Loucy (cell line): ENCODE measurements around the gene COL20A1.

Experiments
- H2AFZ ChIP-seq: fragments of 200-600 bp; sonication (generic); 2 replicates; pipeline ENCODE4 v1.6.0; 2016; ENCODE audit warnings: antibody characterized with exemption, mild to moderate bottlenecking, low read length, moderate library complexity
- H3F3A ChIP-seq: fragments of 200-600 bp; 2 replicates; pipeline ENCODE4 v1.6.0; 2016; ENCODE audit warnings: antibody characterized with exemption, low read depth, mild to moderate bottlenecking
- H3K27me3 ChIP-seq: fragments of 200-600 bp; sonication (generic); 2 replicates; pipeline ENCODE4 v1.6.1; 2014; ENCODE audit warnings: low read length, mild to moderate bottlenecking; ENCODE audit not compliant: insufficient read depth, poor library complexity, severe bottlenecking
- H3K36me3 ChIP-seq: fragments of 200-600 bp; sonication (generic); 2 replicates; pipeline ENCODE4 v1.6.1; 2016; ENCODE audit warnings: low read length; ENCODE audit not compliant: insufficient read depth
- H3K4me1 ChIP-seq: fragments of 200-600 bp; sonication (generic); 2 replicates; pipeline ENCODE4 v1.5.1; 2014; ENCODE audit warnings: low read length, mild to moderate bottlenecking; ENCODE audit not compliant: insufficient read depth, poor library complexity, severe bottlenecking
- H3K4me2 ChIP-seq: fragments of 200-600 bp; sonication (generic); 2 replicates; pipeline ENCODE4 v1.6.0; 2014; ENCODE audit warnings: antibody characterized with exemption, low read length, low read depth, mild to moderate bottlenecking; ENCODE audit not compliant: poor library complexity, severe bottlenecking
- H3K4me3 ChIP-seq: fragments of 200-600 bp; sonication (generic); 2 replicates; pipeline ENCODE4 v1.5.1; 2014; ENCODE audit warnings: low read length, mild to moderate bottlenecking, mixed read lengths; ENCODE audit not compliant: poor library complexity, severe bottlenecking
- H3K79me2 ChIP-seq: fragments of 200-600 bp; sonication (generic); 2 replicates; pipeline ENCODE4 v1.6.1; 2014; ENCODE audit warnings: low read length; ENCODE audit not compliant: insufficient read depth
- H3K9ac ChIP-seq: fragments of 200-600 bp; sonication (generic); 2 replicates; pipeline ENCODE4 v1.6.0; 2014; ENCODE audit warnings: mild to moderate bottlenecking, low read depth, low read length, moderate library complexity; ENCODE audit not compliant: poor library complexity, severe bottlenecking
- H3K9me2 ChIP-seq: fragments of 200-600 bp; sonication (generic); replicated peaks from 2 replicates; pipeline ENCODE4 v1.6.1; 2016; ENCODE audit warnings: low read depth, low read length, mixed read lengths
- H3K9me3 ChIP-seq: fragments of 200-600 bp; sonication (generic); 2 replicates; pipeline ENCODE4 v1.6.1; 2014; ENCODE audit warnings: mild to moderate bottlenecking, antibody characterized with exemption, low read length, low read depth; ENCODE audit not compliant: insufficient read depth
- H4K20me1 ChIP-seq: fragments of 200-600 bp; sonication (generic); 2 replicates; pipeline ENCODE4 v1.6.0; 2014; ENCODE audit warnings: antibody characterized with exemption, low read length, mild to moderate bottlenecking; ENCODE audit not compliant: insufficient read depth, poor library complexity, severe bottlenecking
- EZH2phosphoT487 ChIP-seq: fragments of 200-600 bp; IDR thresholded peaks from 2 replicates; pipeline ENCODE4 v1.6.1; 2018; ENCODE audit warnings: antibody characterized with exemption, mild to moderate bottlenecking, moderate library complexity, borderline replicate concordance
- TF ChIP-seq, protein P1 (sequence below): fragments of 200-600 bp; sonication (generic); conservative IDR thresholded peaks from 2 replicates; pipeline ENCODE4 v1.5.1; 2014; ENCODE audit warnings: mild to moderate bottlenecking, antibody characterized with exemption, low read length

COL20A1 gene

GRCh38 chr20:63357921-63358905, 65.2 kb downstream of the COL20A1 start:
- Histone ChIP-seq H3K9me3 (no peaks in the 10 kb centered on the region; the same call in 1 of the 2 replicates), H3K4me3 (no peak overlapping the region), H3K79me2 (no peaks in the 10 kb centered on the region), H4K20me1 (no peaks in the 10 kb centered on the region), H3K4me1 (no peaks in the 10 kb centered on the region), H3K4me2 (no peak overlapping the region), H2AFZ (no peak overlapping the region), H3K27me3 (no peaks in the 10 kb centered on the region), H3F3A (no peaks in the 10 kb centered on the region), H3K36me3 (no peaks in the 10 kb centered on the region), H3K9me2 (no peaks in the 10 kb centered on the region), H3K9ac (no peak overlapping the region)
- no peak for TF ChIP-seq EZH2phosphoT487
- TF ChIP-seq, protein P1, sequence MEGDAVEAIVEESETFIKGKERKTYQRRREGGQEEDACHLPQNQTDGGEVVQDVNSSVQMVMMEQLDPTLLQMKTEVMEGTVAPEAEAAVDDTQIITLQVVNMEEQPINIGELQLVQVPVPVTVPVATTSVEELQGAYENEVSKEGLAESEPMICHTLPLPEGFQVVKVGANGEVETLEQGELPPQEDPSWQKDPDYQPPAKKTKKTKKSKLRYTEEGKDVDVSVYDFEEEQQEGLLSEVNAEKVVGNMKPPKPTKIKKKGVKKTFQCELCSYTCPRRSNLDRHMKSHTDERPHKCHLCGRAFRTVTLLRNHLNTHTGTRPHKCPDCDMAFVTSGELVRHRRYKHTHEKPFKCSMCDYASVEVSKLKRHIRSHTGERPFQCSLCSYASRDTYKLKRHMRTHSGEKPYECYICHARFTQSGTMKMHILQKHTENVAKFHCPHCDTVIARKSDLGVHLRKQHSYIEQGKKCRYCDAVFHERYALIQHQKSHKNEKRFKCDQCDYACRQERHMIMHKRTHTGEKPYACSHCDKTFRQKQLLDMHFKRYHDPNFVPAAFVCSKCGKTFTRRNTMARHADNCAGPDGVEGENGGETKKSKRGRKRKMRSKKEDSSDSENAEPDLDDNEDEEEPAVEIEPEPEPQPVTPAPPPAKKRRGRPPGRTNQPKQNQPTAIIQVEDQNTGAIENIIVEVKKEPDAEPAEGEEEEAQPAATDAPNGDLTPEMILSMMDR: no peak

GRCh38 chr20:63359164-63359934, 66.4 kb downstream of the COL20A1 start:
- Histone ChIP-seq H3K36me3 (no peaks in the 10 kb centered on the region), H3F3A (no peaks in the 10 kb centered on the region), H3K4me1 (no peaks in the 10 kb centered on the region), H3K79me2 (no peaks in the 10 kb centered on the region), H3K27me3 (no peaks in the 10 kb centered on the region), H3K4me3 (no peak overlapping the region), H3K9ac (no peak overlapping the region), H4K20me1 (no peaks in the 10 kb centered on the region), H3K4me2 (no peak overlapping the region), H3K9me2 (no peaks in the 10 kb centered on the region), H2AFZ (no peak overlapping the region), H3K9me3 (no peaks in the 10 kb centered on the region; the same call in 1 of the 2 replicates)
- no peak for TF ChIP-seq EZH2phosphoT487
- TF ChIP-seq, protein P1: no peak

- no peak overlapping the region for H3K4me3 ChIP-seq
- no peaks in the 10 kb centered on the region for H3K4me1 ChIP-seq
- H3F3A ChIP-seq: no peaks in the 10 kb centered on the region
- H3K9me3 ChIP-seq: no peaks in the 10 kb centered on the region; the same call in 1 of the 2 replicates
- H4K20me1 ChIP-seq: no peaks in the 10 kb centered on the region
- H3K36me3 ChIP-seq: no peaks in the 10 kb centered on the region
- no peak overlapping the region for H2AFZ ChIP-seq
- no peak overlapping the region for H3K4me2 ChIP-seq
- H3K79me2 ChIP-seq: no peaks in the 10 kb centered on the region
- H3K27me3 ChIP-seq: no peaks in the 10 kb centered on the region
- TF ChIP-seq, protein P1: no peak
- TF ChIP-seq EZH2phosphoT487: no peak
- H3K9me2 ChIP-seq: no peaks in the 10 kb centered on the region
- H3K9ac ChIP-seq: no peak overlapping the region
These were observed 67.2 kb downstream of the COL20A1 start for GRCh38 chr20:63359937-63360849.
